ENCODE data around the gene POU2F1. TPM values are rescaled to one million over a fixed set of nuclear protein-coding genes. Genes with fewer than 3 reads are reported as not detected.

POU2F1 gene
- total RNA-seq, 1 experiment from 2014 or later, result 28.5 TPM

DNA sequence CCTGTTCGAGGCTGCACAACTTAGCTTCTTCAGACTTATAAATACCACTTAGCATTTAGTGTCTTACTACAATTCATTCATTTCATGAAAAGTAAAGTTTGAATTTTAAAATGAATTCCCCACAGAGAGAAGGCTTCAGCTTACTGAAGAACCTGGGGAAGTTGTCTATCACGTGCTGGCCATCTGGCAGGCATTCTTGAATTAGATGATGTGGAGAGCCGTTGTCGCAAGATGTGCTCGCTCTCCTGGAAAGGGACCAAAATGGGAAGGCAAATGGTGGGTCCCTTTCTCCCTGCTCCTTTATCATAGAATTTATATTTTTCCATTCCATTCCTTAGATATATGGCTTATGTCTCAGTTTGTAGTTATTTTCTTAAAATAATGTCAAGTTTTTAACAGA lies 207.2 kb downstream of the POU2F1 start:
- H3K4me1 ChIP-seq (replicated peaks; ENCODE audit: insufficient read depth), result no peaks in the 10 kb centered on the region
- ChIA-PET POLR2A (ENCODE audit: unreplicated experiment) (interaction anchor here (0.6 kb wide), 1 partner anchor 29 kb away, joined by 5 read pairs; no protein-coding TSS in a partner anchor), CTCF (no interaction called here)
- H3F3A ChIP-seq (ENCODE audit: insufficient read depth, low read depth), result no peaks in the 10 kb centered on the region
- H3K9me3 ChIP-seq (ENCODE audit: insufficient read depth, low read depth), result no peaks in the 10 kb centered on the region
- H4K20me1 ChIP-seq (ENCODE audit: insufficient read depth), result no peaks in the 10 kb centered on the region
- intact Hi-C loops (cut with micrococcal nuclease; ENCODE audit: unreplicated experiment), result no loop called here
- no peak overlapping the region for H3K4me2 ChIP-seq
- H3K4me3 ChIP-seq, result no peak overlapping the region
- no peak for DNase-seq
- H3K79me2 ChIP-seq (ENCODE audit: low read depth), result no peaks in the 10 kb centered on the region
- H3K27ac ChIP-seq, result no peak overlapping the region
- H2AFZ ChIP-seq, result no peak overlapping the region
- H3K9me2 ChIP-seq (ENCODE audit: insufficient read depth), result no peaks in the 10 kb centered on the region
- H3K27me3 ChIP-seq (ENCODE audit: insufficient read depth, low read depth), result no peaks in the 10 kb centered on the region
- TF ChIP-seq, protein P1, sequence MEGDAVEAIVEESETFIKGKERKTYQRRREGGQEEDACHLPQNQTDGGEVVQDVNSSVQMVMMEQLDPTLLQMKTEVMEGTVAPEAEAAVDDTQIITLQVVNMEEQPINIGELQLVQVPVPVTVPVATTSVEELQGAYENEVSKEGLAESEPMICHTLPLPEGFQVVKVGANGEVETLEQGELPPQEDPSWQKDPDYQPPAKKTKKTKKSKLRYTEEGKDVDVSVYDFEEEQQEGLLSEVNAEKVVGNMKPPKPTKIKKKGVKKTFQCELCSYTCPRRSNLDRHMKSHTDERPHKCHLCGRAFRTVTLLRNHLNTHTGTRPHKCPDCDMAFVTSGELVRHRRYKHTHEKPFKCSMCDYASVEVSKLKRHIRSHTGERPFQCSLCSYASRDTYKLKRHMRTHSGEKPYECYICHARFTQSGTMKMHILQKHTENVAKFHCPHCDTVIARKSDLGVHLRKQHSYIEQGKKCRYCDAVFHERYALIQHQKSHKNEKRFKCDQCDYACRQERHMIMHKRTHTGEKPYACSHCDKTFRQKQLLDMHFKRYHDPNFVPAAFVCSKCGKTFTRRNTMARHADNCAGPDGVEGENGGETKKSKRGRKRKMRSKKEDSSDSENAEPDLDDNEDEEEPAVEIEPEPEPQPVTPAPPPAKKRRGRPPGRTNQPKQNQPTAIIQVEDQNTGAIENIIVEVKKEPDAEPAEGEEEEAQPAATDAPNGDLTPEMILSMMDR (conservative IDR thresholded peaks at IDR 0.05), result no peak
- no peak for TF ChIP-seq EZH2 (IDR thresholded peaks at IDR 0.05; ENCODE audit: low read depth)
- no peaks in the 10 kb centered on the region for H3K36me3 ChIP-seq (ENCODE audit: low read depth)
- no TSS peak for BruUV-seq (replicated peaks)

GRCh38 chr1:167428395-167428794 lies 207.7 kb downstream of the POU2F1 start:
- no TSS peak for BruUV-seq (replicated peaks)
- Histone ChIP-seq H3K4me3 (no peak overlapping the region), H3K4me2 (no peak overlapping the region), H3K4me1 (replicated peaks; ENCODE audit: insufficient read depth) (no peaks in the 10 kb centered on the region), H3K36me3 (ENCODE audit: low read depth) (no peaks in the 10 kb centered on the region), H3K9me2 (ENCODE audit: insufficient read depth) (no peaks in the 10 kb centered on the region), H3K79me2 (ENCODE audit: low read depth) (no peaks in the 10 kb centered on the region), H3K9me3 (ENCODE audit: insufficient read depth, low read depth) (no peaks in the 10 kb centered on the region), H2AFZ (no peak overlapping the region), H3K27me3 (ENCODE audit: insufficient read depth, low read depth) (no peaks in the 10 kb centered on the region), H4K20me1 (ENCODE audit: insufficient read depth) (no peaks in the 10 kb centered on the region), H3K27ac (no peak overlapping the region), H3F3A (ENCODE audit: insufficient read depth, low read depth) (no peaks in the 10 kb centered on the region)
- no peak for DNase-seq
- POLR2A ChIA-PET (ENCODE audit: unreplicated experiment), result no interaction called here
- intact Hi-C loops (cut with micrococcal nuclease; ENCODE audit: unreplicated experiment), result no loop called here
- CTCF ChIA-PET, result no interaction called here
- TF ChIP-seq EZH2 (IDR thresholded peaks at IDR 0.05; ENCODE audit: low read depth), result no peak
- TF ChIP-seq, protein P1 (conservative IDR thresholded peaks at IDR 0.05), result no peak

GRCh38 chr1:167429612-167430011 lies 208.9 kb downstream of the POU2F1 start:
- ChIA-PET CTCF (no interaction called here), POLR2A (ENCODE audit: unreplicated experiment) (no interaction called here)
- H3K36me3 ChIP-seq (ENCODE audit: low read depth), result no peaks in the 10 kb centered on the region
- no peaks in the 10 kb centered on the region for H4K20me1 ChIP-seq (ENCODE audit: insufficient read depth)
- H3K27me3 ChIP-seq (ENCODE audit: insufficient read depth, low read depth), result no peaks in the 10 kb centered on the region
- H3K79me2 ChIP-seq (ENCODE audit: low read depth), result no peaks in the 10 kb centered on the region
- no peak overlapping the region for H3K4me2 ChIP-seq
- intact Hi-C loops (cut with micrococcal nuclease; ENCODE audit: unreplicated experiment), result no loop called here
- TF ChIP-seq, protein P1 (conservative IDR thresholded peaks at IDR 0.05), result no peak
- TF ChIP-seq EZH2 (IDR thresholded peaks at IDR 0.05; ENCODE audit: low read depth), result no peak
- no TSS peak for BruUV-seq (replicated peaks)
- no peak overlapping the region for H3K27ac ChIP-seq
- no peaks in the 10 kb centered on the region for H3F3A ChIP-seq (ENCODE audit: insufficient read depth, low read depth)
- H3K9me2 ChIP-seq (ENCODE audit: insufficient read depth), result no peaks in the 10 kb centered on the region
- H2AFZ ChIP-seq, result no peak overlapping the region
- no peak for DNase-seq
- no peak overlapping the region for H3K4me3 ChIP-seq
- H3K4me1 ChIP-seq (replicated peaks; ENCODE audit: insufficient read depth), result no peaks in the 10 kb centered on the region
- H3K9me3 ChIP-seq (ENCODE audit: insufficient read depth, low read depth), result no peaks in the 10 kb centered on the region
